Brain microvascular endothelial cell (primary cell): ENCODE data around the gene UBE2J1.

Experiments used
- DNase-seq: peaks from one replicate; pipeline ENCODE4 v3.0.0-alpha.2; 2020
- H3K27ac ChIP-seq: fragments of 250-450 bp; sonication (Bioruptor Pico); 2 replicates; pipeline ENCODE4 v1.5.1; 2020; ENCODE audit warnings: mild to moderate bottlenecking, moderate library complexity
- H3K27me3 ChIP-seq: fragments of 250-450 bp; sonication (Bioruptor Pico); replicated peaks from 2 replicates; pipeline ENCODE4 v1.5.1; 2020; ENCODE audit warnings: mild to moderate bottlenecking
- H3K36me3 ChIP-seq: fragments of 250-450 bp; sonication (Bioruptor Pico); replicated peaks from 2 replicates; pipeline ENCODE4 v1.5.1; 2020; ENCODE audit warnings: mild to moderate bottlenecking
- H3K4me3 ChIP-seq: 2 replicates; pipeline ENCODE4 v1.5.1; 2011; ENCODE audit warnings: low read depth, mild to moderate bottlenecking, control low read depth, low read length, moderate library complexity
- in situ Hi-C: cut with HindIII; loops from 2 replicates; pipeline ENCODE4 v1.10.0; 2017; ENCODE audit warnings: low sequenced_read_pairs, low pct_ligation_motif_present
- TF ChIP-seq, protein P1 (sequence below): IDR thresholded peaks from 2 replicates; pipeline ENCODE4 v1.5.1; 2011; ENCODE audit warnings: low read depth, mild to moderate bottlenecking, moderate library complexity, low read length, control low read depth, inconsistent platforms; ENCODE audit errors: missing control alignments

UBE2J1 gene

DNA sequence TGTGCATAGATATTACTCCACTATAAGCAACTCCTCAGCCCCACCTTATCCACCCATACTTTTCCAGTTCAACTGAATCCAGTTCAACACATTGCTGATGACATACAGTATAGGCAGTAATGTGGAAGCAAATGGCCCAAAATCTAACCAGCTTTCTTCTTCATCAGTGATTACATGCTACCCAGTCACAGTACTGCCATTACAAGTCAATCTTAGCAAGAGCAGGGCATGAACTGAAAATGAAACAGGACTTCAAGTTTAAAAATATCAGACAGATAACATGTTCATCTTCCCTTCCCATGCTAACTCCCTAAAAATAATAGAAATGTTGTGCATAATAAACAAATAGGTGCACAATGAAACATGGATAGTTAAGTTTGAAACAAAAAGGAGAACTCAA, 40.3 kb upstream of the UBE2J1 start:
- DNase-seq: no peak
- in situ Hi-C loops: no loop called here
- H3K27me3 ChIP-seq: no peaks in the 10 kb centered on the region
- H3K36me3 ChIP-seq: no peaks in the 10 kb centered on the region
- TF ChIP-seq, protein P1, sequence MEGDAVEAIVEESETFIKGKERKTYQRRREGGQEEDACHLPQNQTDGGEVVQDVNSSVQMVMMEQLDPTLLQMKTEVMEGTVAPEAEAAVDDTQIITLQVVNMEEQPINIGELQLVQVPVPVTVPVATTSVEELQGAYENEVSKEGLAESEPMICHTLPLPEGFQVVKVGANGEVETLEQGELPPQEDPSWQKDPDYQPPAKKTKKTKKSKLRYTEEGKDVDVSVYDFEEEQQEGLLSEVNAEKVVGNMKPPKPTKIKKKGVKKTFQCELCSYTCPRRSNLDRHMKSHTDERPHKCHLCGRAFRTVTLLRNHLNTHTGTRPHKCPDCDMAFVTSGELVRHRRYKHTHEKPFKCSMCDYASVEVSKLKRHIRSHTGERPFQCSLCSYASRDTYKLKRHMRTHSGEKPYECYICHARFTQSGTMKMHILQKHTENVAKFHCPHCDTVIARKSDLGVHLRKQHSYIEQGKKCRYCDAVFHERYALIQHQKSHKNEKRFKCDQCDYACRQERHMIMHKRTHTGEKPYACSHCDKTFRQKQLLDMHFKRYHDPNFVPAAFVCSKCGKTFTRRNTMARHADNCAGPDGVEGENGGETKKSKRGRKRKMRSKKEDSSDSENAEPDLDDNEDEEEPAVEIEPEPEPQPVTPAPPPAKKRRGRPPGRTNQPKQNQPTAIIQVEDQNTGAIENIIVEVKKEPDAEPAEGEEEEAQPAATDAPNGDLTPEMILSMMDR: no peak
- H3K27ac ChIP-seq: no peak overlapping the region
- H3K4me3 ChIP-seq: no peak overlapping the region

DNA sequence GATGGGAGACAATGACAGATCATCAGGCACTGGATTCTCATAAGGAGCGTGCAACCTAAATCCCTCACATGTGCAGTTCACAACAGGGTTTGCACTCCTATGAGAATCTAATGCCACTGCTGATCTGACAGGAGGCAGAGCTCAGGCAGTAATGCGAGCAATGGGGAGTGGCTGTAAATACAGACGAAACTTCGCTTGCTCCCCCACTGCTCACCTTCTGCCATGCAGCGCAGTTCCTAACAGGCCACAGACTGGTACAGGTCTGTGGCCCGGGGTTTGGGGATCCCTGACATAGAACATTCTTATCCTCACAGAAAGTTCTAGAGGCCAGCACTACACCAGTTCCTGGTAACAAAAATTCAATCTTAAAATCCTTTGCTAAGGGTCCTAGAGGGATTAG, 36.3 kb upstream of the UBE2J1 start:
- H3K36me3 ChIP-seq: no peaks in the 10 kb centered on the region
- no peak overlapping the region for H3K27ac ChIP-seq
- in situ Hi-C loops: no loop called here
- DNase-seq: no peak
- no peak overlapping the region for H3K4me3 ChIP-seq
- TF ChIP-seq, protein P1: no peak
- no peaks in the 10 kb centered on the region for H3K27me3 ChIP-seq

DNA sequence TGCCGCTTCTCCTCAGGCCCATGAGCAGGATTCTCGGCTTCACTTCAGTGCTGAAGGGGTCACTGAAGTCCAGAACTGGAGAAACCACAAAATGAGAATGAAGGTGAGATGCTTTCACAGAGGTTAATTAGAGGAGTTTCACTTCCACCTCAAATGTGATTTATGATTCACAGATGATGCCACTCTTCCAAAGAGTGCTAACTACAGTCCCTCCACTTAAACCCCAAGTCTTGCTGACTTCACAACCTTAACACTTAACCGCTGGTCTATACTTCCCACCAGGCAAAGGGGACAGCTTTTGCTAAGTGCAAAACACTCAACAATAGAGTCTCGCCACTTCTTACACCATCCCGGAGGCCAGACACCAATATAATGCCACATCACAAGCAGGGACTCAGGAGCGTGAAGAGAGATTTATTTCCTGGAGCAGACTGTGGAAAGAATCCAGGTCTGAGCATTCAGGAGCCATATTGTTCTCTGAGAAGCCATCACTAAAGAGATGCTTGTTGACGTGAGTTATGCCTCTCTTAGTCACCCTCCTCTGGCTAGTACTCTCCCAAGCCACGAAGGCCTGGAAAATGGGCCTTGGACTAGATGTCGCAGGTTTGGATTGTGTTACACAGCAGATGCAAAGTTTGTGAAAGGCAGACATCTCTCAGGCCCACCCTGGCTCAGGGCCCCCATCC, 35.1 kb upstream of the UBE2J1 start:
- Histone ChIP-seq H3K36me3 (no peaks in the 10 kb centered on the region), H3K4me3 (no peak overlapping the region), H3K27ac (no peak overlapping the region), H3K27me3 (no peaks in the 10 kb centered on the region)
- TF ChIP-seq, protein P1: no peak
- no peak for DNase-seq
- in situ Hi-C loops: no loop called here

DNA sequence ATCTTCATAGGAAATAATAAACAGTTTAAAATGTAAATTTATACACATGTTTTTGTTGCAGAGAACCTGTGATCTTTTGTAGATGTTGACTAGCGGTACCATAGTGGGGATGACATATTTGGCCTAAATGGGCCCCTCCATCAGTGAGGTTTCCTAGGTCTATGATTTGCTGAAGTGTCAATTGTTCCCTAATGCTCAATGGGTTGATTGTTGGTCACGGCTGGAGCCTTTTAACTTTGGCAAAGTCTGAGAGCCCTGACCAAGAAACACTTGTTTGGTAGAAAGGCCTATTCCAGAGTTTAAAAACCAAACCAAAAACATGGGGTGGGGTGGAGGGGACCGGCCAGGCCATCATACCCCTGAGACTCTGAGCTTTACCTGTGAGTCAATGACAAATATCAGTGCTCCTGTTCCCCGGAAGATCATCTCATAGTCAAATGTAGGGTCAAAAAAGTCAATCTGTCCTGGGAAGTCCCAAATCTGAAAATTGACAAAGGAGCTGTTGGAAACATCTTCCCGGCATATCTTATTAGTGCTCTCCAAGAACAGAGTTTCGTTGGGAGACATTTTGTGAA, 34.5 kb upstream of the UBE2J1 start:
- in situ Hi-C loops: no loop called here
- Histone ChIP-seq H3K27me3 (no peaks in the 10 kb centered on the region), H3K36me3 (no peaks in the 10 kb centered on the region), H3K27ac (no peak overlapping the region), H3K4me3 (no peak overlapping the region)
- no peak for DNase-seq
- TF ChIP-seq, protein P1: no peak

DNA sequence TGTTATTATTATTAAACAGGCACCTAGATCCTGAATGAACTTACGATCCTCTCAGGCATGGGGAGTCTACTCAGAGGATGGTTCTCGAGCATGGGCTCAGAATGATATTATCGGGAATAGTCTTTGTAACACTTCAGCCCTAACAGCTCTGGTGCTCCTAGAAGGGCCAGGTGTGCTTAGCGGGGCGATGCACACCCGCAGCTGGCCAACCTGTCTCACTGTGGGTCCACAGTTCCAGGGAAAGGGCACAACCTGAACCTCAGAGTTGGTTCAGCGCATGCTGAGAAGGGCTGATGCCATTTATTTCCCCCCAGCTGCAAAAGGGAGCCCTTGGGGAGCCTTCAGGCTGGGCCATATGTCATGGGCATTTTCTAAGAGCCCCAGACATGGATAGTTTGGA, 33.3 kb upstream of the UBE2J1 start:
- DNase-seq: no peak
- in situ Hi-C loops: no loop called here
- H3K27ac ChIP-seq: no peak overlapping the region
- TF ChIP-seq, protein P1: no peak
- no peaks in the 10 kb centered on the region for H3K27me3 ChIP-seq
- no peak overlapping the region for H3K4me3 ChIP-seq
- no peaks in the 10 kb centered on the region for H3K36me3 ChIP-seq
